CD4-positive, alpha-beta memory T cell (primary cell): Measurements from ENCODE around the gene SLC25A26. TPM values are rescaled to one million over a fixed set of nuclear protein-coding genes. Genes with fewer than 3 reads are reported as not detected.

Experiments
- CTCF ChIA-PET: fragments of 350-600 bp; sonication (Branson Sonifier 250); formaldehyde crosslinking; loops from one replicate; lab custom pipeline; 2021; ENCODE audit warnings: inconsistent platforms; ENCODE audit not compliant: partially characterized antibody; lab: Charles Lee
- POLR2A ChIA-PET: fragments of 350-600 bp; sonication (Branson Sonifier 250); formaldehyde crosslinking; loops from one replicate; lab custom pipeline; 2021; ENCODE audit not compliant: partially characterized antibody; lab: Charles Lee
- DNase-seq, 5 donors: peaks; one replicate each; pipeline versions ENCODE4 v3.0.0 to v3.0.0-alpha.2; 2020 to 2022; ENCODE audit warnings: mixed read lengths in 1 of 5
- H3K27ac ChIP-seq: one replicate; pipeline ENCODE4 v1.7.0; 2013; ENCODE audit warnings: low read depth, low read length
- H3K27me3 ChIP-seq: 2 replicates; pipeline ENCODE4 v1.7.0; 2013; ENCODE audit warnings: mild to moderate bottlenecking, low read length, moderate library complexity; ENCODE audit not compliant: insufficient read depth
- H3K36me3 ChIP-seq: 2 replicates; pipeline ENCODE4 v1.7.0; 2013; ENCODE audit warnings: mild to moderate bottlenecking, low read length, moderate library complexity; ENCODE audit not compliant: insufficient read depth
- H3K4me1 ChIP-seq: 2 replicates; pipeline ENCODE4 v1.7.0; 2013; ENCODE audit warnings: mild to moderate bottlenecking, low read length, moderate library complexity; ENCODE audit not compliant: insufficient read depth
- H3K4me3 ChIP-seq, 2 donors: one replicate each; pipeline ENCODE4 v1.7.0; 2013; ENCODE audit warnings: low read length in 2 of 2, mild to moderate bottlenecking in 1 of 2
- H3K9me3 ChIP-seq, 2 donors: one replicate each; pipeline ENCODE4 v1.7.0; 2013; ENCODE audit warnings: low read length in 2 of 2, control low read depth in 1 of 2; ENCODE audit not compliant: control insufficient read depth in 1 of 2
- H3K27ac Mint-ChIP-seq, 7 donors: one replicate each; pipeline ENCODE4 v1.8.0; 2020 to 2021; ENCODE audit warnings: mixed read lengths in 7 of 7, mild to moderate bottlenecking in 6 of 7, inconsistent platforms in 3 of 7, moderate library complexity in 3 of 7
- H3K27me3 Mint-ChIP-seq, 2 donors: one replicate each; pipeline ENCODE4 v1.8.0; 2020 to 2021; ENCODE audit warnings: mixed read lengths in 2 of 2
- H3K36me3 Mint-ChIP-seq, 2 donors: one replicate each; pipeline ENCODE4 v1.8.0; 2020 to 2021; ENCODE audit warnings: mixed read lengths in 2 of 2, inconsistent platforms in 1 of 2, mild to moderate bottlenecking in 1 of 2
- H3K4me1 Mint-ChIP-seq, 4 donors: one replicate each; pipeline ENCODE4 v1.8.0; 2020 to 2021; ENCODE audit warnings: mixed read lengths in 4 of 4, mild to moderate bottlenecking in 1 of 4
- H3K4me3 Mint-ChIP-seq, 8 donors: one replicate each; pipeline ENCODE4 v1.8.0; 2020 to 2021; ENCODE audit warnings: mixed read lengths in 8 of 8, mild to moderate bottlenecking in 7 of 8, moderate library complexity in 6 of 8, inconsistent platforms in 3 of 8
- H3K9me3 Mint-ChIP-seq, 8 donors: one replicate each; pipeline ENCODE4 v1.8.0; 2020 to 2021; ENCODE audit warnings: mixed read lengths in 8 of 8, mild to moderate bottlenecking in 5 of 8, inconsistent platforms in 3 of 8, moderate library complexity in 1 of 8
- intact Hi-C: fragments of 100-400 bp; cut with micrococcal nuclease; formaldehyde crosslinking; loops from one replicate; pipeline ENCODE4 v1.15.1; 2023
- polyA plus RNA-seq, 2 donors: library from polyadenylated mRNA; unstranded; fragments of 300-500 nt; fragmentation: Illumina TruSeq; gene quantifications; one replicate each; pipeline ENCODE4 v1.2.3, GENCODE V29; 2021
- total RNA-seq, 2 experiments: library from RNA; stranded (reverse); gene quantifications; one replicate each; pipeline ENCODE4 v1.2.3, GENCODE V29; 2021

Gene SLC25A26
- total and polyA plus RNA-seq, 4 experiments from 2014 or later: 18.9 to 58.1 (median 29.1) TPM

- Mint-ChIP-seq H3K9me3 (no peaks in the 10 kb centered on the region), H3K27me3 (no peaks in the 10 kb centered on the region), H3K27ac (peak overlapping the region in 2 of 7 donors; percentile 8 to 72), H3K4me1 (peaks cover 0 to 6% (median 2%) of the 10 kb centered on the region in 4 donors), H3K4me3 (no peak overlapping the region), H3K36me3 (peaks cover 36 to 65% of the 10 kb centered on the region in 2 donors)
- Histone ChIP-seq H3K4me1 (no peaks in the 10 kb centered on the region), H3K27me3 (no peaks in the 10 kb centered on the region), H3K36me3 (peaks cover 60% of the 10 kb centered on the region), H3K9me3 (no peaks in the 10 kb centered on the region), H3K4me3 (no peak overlapping the region), H3K27ac (no peak overlapping the region)
- no peak for DNase-seq
- POLR2A ChIA-PET: interaction anchor here (0.5 kb wide), 1 partner anchor 15 kb away, joined by 3 read pairs; no protein-coding TSS in a partner anchor
- intact Hi-C loops: no loop called here
- CTCF ChIA-PET: interaction anchor here (0.5 to 7.8 kb wide), 13 partner anchors 9 to 415 kb away, joined by 3 to 187 read pairs (median 4); no protein-coding TSS in a partner anchor
Observed at GRCh38 chr3:66404197-66404596, 183.4 kb downstream of the SLC25A26 start.

- Mint-ChIP-seq H3K4me3 (no peak overlapping the region), H3K9me3 (no peaks in the 10 kb centered on the region), H3K27ac (peak overlapping the region in 2 of 7 donors; percentile 2 to 14), H3K27me3 (no peaks in the 10 kb centered on the region), H3K4me1 (peaks cover 0 to 6% (median 2%) of the 10 kb centered on the region in 4 donors), H3K36me3 (peaks cover 39 to 66% of the 10 kb centered on the region in 2 donors)
- H3K4me3 ChIP-seq: no peak overlapping the region
- no peak overlapping the region for H3K27ac ChIP-seq
- intact Hi-C loops: loop anchor here (5.0 kb wide), 1 partner anchor 77 kb away; no protein-coding TSS in a partner anchor
- H3K27me3 ChIP-seq: no peaks in the 10 kb centered on the region
- peaks cover 69% of the 10 kb centered on the region for H3K36me3 ChIP-seq
- ChIA-PET CTCF (interaction anchor here (0.9 to 7.8 kb wide), 7 partner anchors 8 to 414 kb away, joined by 4 to 187 read pairs (median 8); no protein-coding TSS in a partner anchor), POLR2A (interaction anchor here (0.5 kb wide), 1 partner anchor 16 kb away, joined by 3 read pairs; no protein-coding TSS in a partner anchor)
- no peaks in the 10 kb centered on the region for H3K4me1 ChIP-seq
- no peaks in the 10 kb centered on the region for H3K9me3 ChIP-seq
- DNase-seq: no peak
Observed at GRCh38 chr3:66404903-66405700, 184.3 kb downstream of the SLC25A26 start.

GRCh38 chr3:66405701-66406091 is 184.9 kb downstream of the SLC25A26 start:
- H3K4me1 ChIP-seq: no peaks in the 10 kb centered on the region
- H3K36me3 ChIP-seq: peaks cover 75% of the 10 kb centered on the region
- CTCF ChIA-PET: interaction anchor here (1.9 to 7.8 kb wide), 7 partner anchors 28 to 414 kb away, joined by 4 to 187 read pairs (median 23); no protein-coding TSS in a partner anchor
- Mint-ChIP-seq H3K27me3 (no peaks in the 10 kb centered on the region), H3K36me3 (peaks cover 44 to 71% of the 10 kb centered on the region in 2 donors), H3K27ac (no peak overlapping the region), H3K4me3 (no peak overlapping the region), H3K9me3 (no peaks in the 10 kb centered on the region), H3K4me1 (peaks cover 0 to 6% (median 2%) of the 10 kb centered on the region in 4 donors)
- POLR2A ChIA-PET: interaction anchor here (1.7 kb wide), 1 partner anchor 11 kb away, joined by 5 read pairs; no protein-coding TSS in a partner anchor
- H3K4me3 ChIP-seq: no peak overlapping the region
- intact Hi-C loops: loop anchor here (5.0 kb wide), 1 partner anchor 77 kb away; no protein-coding TSS in a partner anchor
- no peak overlapping the region for H3K27ac ChIP-seq
- H3K9me3 ChIP-seq: no peaks in the 10 kb centered on the region
- DNase-seq: no peak
- no peaks in the 10 kb centered on the region for H3K27me3 ChIP-seq

GRCh38 chr3:66406163-66406562 is 185.4 kb downstream of the SLC25A26 start:
- no peak overlapping the region for H3K27ac ChIP-seq
- H3K9me3 Mint-ChIP-seq: no peaks in the 10 kb centered on the region
- no peak overlapping the region for H3K4me3 ChIP-seq
- H3K36me3 Mint-ChIP-seq: peaks cover 45 to 75% of the 10 kb centered on the region in 2 donors
- peaks cover 0 to 5% (median 2%) of the 10 kb centered on the region in 4 donors for H3K4me1 Mint-ChIP-seq
- H3K27me3 Mint-ChIP-seq: no peaks in the 10 kb centered on the region
- ChIA-PET POLR2A (interaction anchor here (1.7 kb wide), 1 partner anchor 12 kb away, joined by 5 read pairs; no protein-coding TSS in a partner anchor), CTCF (interaction anchor here (1.1 to 7.8 kb wide), 11 partner anchors 13 to 413 kb away, joined by 3 to 187 read pairs (median 21); no protein-coding TSS in a partner anchor)
- intact Hi-C loops: loop anchor here (5.0 kb wide), 1 partner anchor 76 kb away; no protein-coding TSS in a partner anchor
- DNase-seq: no peak
- no peaks in the 10 kb centered on the region for H3K27me3 ChIP-seq
- H3K4me1 ChIP-seq: no peaks in the 10 kb centered on the region
- no peak overlapping the region for H3K4me3 Mint-ChIP-seq
- no peak overlapping the region for H3K27ac Mint-ChIP-seq
- H3K36me3 ChIP-seq: peaks cover 79% of the 10 kb centered on the region
- H3K9me3 ChIP-seq: no peaks in the 10 kb centered on the region

- peak overlapping the region in 1 of 7 donors; percentile 47 for H3K27ac Mint-ChIP-seq
- H3K4me1 ChIP-seq: no peaks in the 10 kb centered on the region
- CTCF ChIA-PET: interaction anchor here (0.6 to 7.8 kb wide), 52 partner anchors 9 to 412 kb away, joined by 3 to 187 read pairs (median 5); no protein-coding TSS in a partner anchor
- H3K4me3 Mint-ChIP-seq: no peak overlapping the region
- peaks cover 0 to 4% (median 2%) of the 10 kb centered on the region in 4 donors for H3K4me1 Mint-ChIP-seq
- H3K27ac ChIP-seq: no peak overlapping the region
- H3K36me3 Mint-ChIP-seq: peaks cover 51 to 75% of the 10 kb centered on the region in 2 donors
- POLR2A ChIA-PET: interaction anchor here (1.0 to 1.7 kb wide), 2 partner anchors 12 to 105 kb away, joined by 3 to 5 read pairs; no protein-coding TSS in a partner anchor
- H3K27me3 ChIP-seq: no peaks in the 10 kb centered on the region
- intact Hi-C loops: loop anchor here (1.0 to 5.0 kb wide), 4 partner anchors 75 to 409 kb away; partner anchors contain the start of gene LRIG1
- DNase-seq: no peak
- no peak overlapping the region for H3K4me3 ChIP-seq
- H3K36me3 ChIP-seq: peaks cover 81% of the 10 kb centered on the region
- no peaks in the 10 kb centered on the region for H3K9me3 Mint-ChIP-seq
- H3K9me3 ChIP-seq: no peaks in the 10 kb centered on the region
- H3K27me3 Mint-ChIP-seq: no peaks in the 10 kb centered on the region
Observed at GRCh38 chr3:66406831-66407610, 186.2 kb downstream of the SLC25A26 start.

GRCh38 chr3:66407611-66408218 is 186.9 kb downstream of the SLC25A26 start:
- Mint-ChIP-seq H3K27me3 (no peaks in the 10 kb centered on the region), H3K9me3 (no peaks in the 10 kb centered on the region), H3K27ac (peak overlapping the region in 6 of 7 donors; percentile 37 to 76 (median 48)), H3K4me3 (no peak overlapping the region), H3K4me1 (peaks cover 0 to 4% (median 2%) of the 10 kb centered on the region in 4 donors), H3K36me3 (peaks cover 52 to 77% of the 10 kb centered on the region in 2 donors)
- Histone ChIP-seq H3K4me1 (no peaks in the 10 kb centered on the region), H3K36me3 (peaks cover 83% of the 10 kb centered on the region), H3K4me3 (no peak overlapping the region), H3K9me3 (no peaks in the 10 kb centered on the region), H3K27ac (no peak overlapping the region), H3K27me3 (no peaks in the 10 kb centered on the region)
- peak; percentile 67 to 75 (median 70) for DNase-seq
- POLR2A ChIA-PET: interaction anchor here (1.0 to 1.7 kb wide), 5 partner anchors 13 to 105 kb away, joined by 3 to 8 read pairs (median 5); no protein-coding TSS in a partner anchor
- CTCF ChIA-PET: interaction anchor here (0.6 to 7.8 kb wide), 69 partner anchors 10 to 411 kb away, joined by 3 to 187 read pairs (median 5); no protein-coding TSS in a partner anchor
- intact Hi-C loops: loop anchor here (1.0 to 5.0 kb wide), 4 partner anchors 75 to 409 kb away; partner anchors contain the start of gene LRIG1
